ENCODE results near the gene SF1. TPM values are rescaled to one million over a fixed set of nuclear protein-coding genes. Genes with fewer than 3 reads are reported as not detected.
A peak's percentile ranks its signal among the peaks of the same experiment; 100 is the strongest.

The SF1 gene
- total and polyA plus RNA-seq, 9 of the 15 experiments (the other 6 are each of a cell fraction or from before 2014, with no cell fraction given): 13.1 to 334 (median 111) TPM

GRCh38 chr11:64742087-64742888, 36.1 kb downstream of the SF1 start (continued):
- TF ChIP-seq HCFC1 (IDR thresholded peaks at IDR 0.05; ENCODE audit: low read depth, low read length) (no peak), PREB (CRISPR knock-in tag; IDR thresholded peaks at IDR 0.05) (no peak), ZNF766 (CRISPR knock-in tag; conservative IDR thresholded peaks at IDR 0.05) (no peak), CBX5 (IDR thresholded peaks at IDR 0.05; ENCODE audit: borderline replicate concordance, low read depth) (no peak), U2AF2 (optimal IDR thresholded peaks at IDR 0.05; ENCODE audit: low read depth, low read length) (no peak), ELF1 (tag; IDR thresholded peaks at IDR 0.05) (no peak; the same call in 1 of the 2 replicates), HNRNPUL1 (IDR thresholded peaks at IDR 0.05; ENCODE audit: low read length) (no peak), CTBP1 (IDR thresholded peaks at IDR 0.05; ENCODE audit: borderline replicate concordance) (no peak), ATF3 (IDR thresholded peaks at IDR 0.05) (no peak), ATF3 (CRISPR knock-in tag; conservative IDR thresholded peaks at IDR 0.05) (no peak), ID3 (CRISPR knock-in tag; IDR thresholded peaks at IDR 0.05) (no peak), ID3 (tag; IDR thresholded peaks at IDR 0.05) (0 out of 2 replicates have a peak, but pooled peaks have one; percentile 39), RBM39 (optimal IDR thresholded peaks at IDR 0.05; ENCODE audit: low read depth, low read length) (no peak), GMEB1 (CRISPR knock-in tag; IDR thresholded peaks at IDR 0.05) (peak; percentile 45; the same call in 1 of the 2 replicates), ESRRA (IDR thresholded peaks at IDR 0.05; ENCODE audit: borderline replicate concordance, low read depth) (peak; percentile 31; the same call in 1 of the 2 replicates), KLF10 (CRISPR knock-in tag; IDR thresholded peaks at IDR 0.05) (no peak), MNT (conservative IDR thresholded peaks at IDR 0.05) (peak in 1 of 2 experiments; percentile 30; a peak in 1 of 4 replicates), JUN (IDR thresholded peaks at IDR 0.05; ENCODE audit: borderline replicate concordance, low read depth, low read length) (no peak), JUN (CRISPR knock-in tag; IDR thresholded peaks at IDR 0.05; ENCODE audit: borderline replicate concordance) (no peak), HLTF (IDR thresholded peaks at IDR 0.05) (no peak), NR2C1 (IDR thresholded peaks at IDR 0.05) (peak; percentile 18; the same call in 1 of the 2 replicates), NR2C1 (tag; IDR thresholded peaks at IDR 0.05) (0 out of 2 replicates have a peak, but pooled peaks have one; percentile 28)
- TF ChIP-seq, protein P1, sequence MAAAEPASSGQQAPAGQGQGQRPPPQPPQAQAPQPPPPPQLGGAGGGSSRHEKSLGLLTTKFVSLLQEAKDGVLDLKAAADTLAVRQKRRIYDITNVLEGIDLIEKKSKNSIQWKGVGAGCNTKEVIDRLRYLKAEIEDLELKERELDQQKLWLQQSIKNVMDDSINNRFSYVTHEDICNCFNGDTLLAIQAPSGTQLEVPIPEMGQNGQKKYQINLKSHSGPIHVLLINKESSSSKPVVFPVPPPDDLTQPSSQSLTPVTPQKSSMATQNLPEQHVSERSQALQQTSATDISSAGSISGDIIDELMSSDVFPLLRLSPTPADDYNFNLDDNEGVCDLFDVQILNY (CRISPR knock-in tag; IDR thresholded peaks at IDR 0.05): no peak

All from K562 (cell line).